Urinary bladder (tissue), 4 donors: ENCODE data around the gene PLB1. TPM values are rescaled to one million over a fixed set of nuclear protein-coding genes. Genes with fewer than 3 reads are reported as not detected.

Experiments used
- DNase-seq: peaks from one replicate; pipeline ENCODE4 v3.0.0-alpha.2; 2015; ENCODE audit errors: extremely low spot score
- H3K27ac ChIP-seq: one replicate; pipeline ENCODE4 v1.5.1; 2013; ENCODE audit warnings: low read depth, mild to moderate bottlenecking, moderate library complexity
- H3K36me3 ChIP-seq: one replicate; pipeline ENCODE4 v1.6.1; 2013; ENCODE audit warnings: mild to moderate bottlenecking, moderate library complexity; ENCODE audit not compliant: insufficient read depth
- H3K4me1 ChIP-seq: one replicate; pipeline ENCODE4 v1.6.1; 2013; ENCODE audit warnings: mild to moderate bottlenecking, moderate library complexity; ENCODE audit not compliant: insufficient read depth
- H3K4me3 ChIP-seq: one replicate; pipeline ENCODE4 v1.5.1; 2013; ENCODE audit warnings: low read depth, low read length
- WGBS: extraction: QIAGEN DNeasy Blood & Tissue Kit; methylation state at CpG from one replicate; pipeline ENCODE4 v1.1.7; 2013; 5-methylcytosine and 5-hydroxymethylcytosine counted together
- polyA plus RNA-seq: library from polyadenylated mRNA; stranded (reverse); fragments of 200-250 nt; gene quantifications from one replicate; pipeline ENCODE4 v1.2.3, GENCODE V29; 2013
- total RNA-seq: library from RNA; depleted of rRNA; stranded (reverse); fragments of >200 nt; gene quantifications from one replicate; pipeline ENCODE4 v1.2.3, GENCODE V29; 2014
- donor health status: healthy with polysubstance abuse.
- donor health status: healthy.

The PLB1 gene
- total and polyA plus RNA-seq, 2 donors: 4.7 to 5.0 TPM

DNA sequence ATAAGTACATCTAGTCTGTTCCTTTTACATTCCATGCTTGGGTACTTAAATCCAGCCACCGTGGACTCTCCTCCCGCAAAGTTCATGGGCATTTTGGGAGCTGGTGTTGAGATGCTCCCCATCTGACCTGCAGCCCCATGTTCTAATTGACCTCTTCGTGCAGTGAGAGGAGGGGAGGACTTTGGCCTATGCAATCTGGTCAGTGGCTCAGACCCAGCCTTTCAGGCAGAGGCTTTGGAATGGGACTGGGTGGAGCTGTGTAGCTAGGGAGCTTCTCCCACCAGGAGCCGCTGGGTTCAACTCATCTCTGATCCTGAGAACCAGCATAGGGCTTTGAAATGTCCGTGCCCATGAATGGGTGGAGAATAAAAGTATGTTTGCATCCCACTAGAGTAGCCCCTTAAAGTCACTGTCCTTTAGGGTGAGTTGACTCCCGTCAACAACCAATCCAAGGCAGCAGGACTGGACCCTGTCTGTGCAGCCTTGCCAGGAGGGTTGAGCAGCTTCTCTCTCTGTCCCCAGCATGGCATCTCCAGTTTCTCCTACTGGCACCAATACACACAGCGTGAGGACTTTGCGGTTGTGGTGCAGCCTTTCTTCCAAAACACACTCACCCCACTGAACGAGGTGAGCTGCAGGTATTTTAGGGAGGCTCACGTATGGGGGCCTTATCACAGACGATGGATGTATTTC, 135.8 kb downstream of the PLB1 start:
- DNase-seq: no peak
- Histone ChIP-seq H3K27ac (peak overlapping the region; percentile 3), H3K4me3 (no peak overlapping the region), H3K36me3 (no peaks in the 10 kb centered on the region), H3K4me1 (no peaks in the 10 kb centered on the region)
- 89% methylated on average over 11 of the region's 11 CpGs for WGBS

DNA sequence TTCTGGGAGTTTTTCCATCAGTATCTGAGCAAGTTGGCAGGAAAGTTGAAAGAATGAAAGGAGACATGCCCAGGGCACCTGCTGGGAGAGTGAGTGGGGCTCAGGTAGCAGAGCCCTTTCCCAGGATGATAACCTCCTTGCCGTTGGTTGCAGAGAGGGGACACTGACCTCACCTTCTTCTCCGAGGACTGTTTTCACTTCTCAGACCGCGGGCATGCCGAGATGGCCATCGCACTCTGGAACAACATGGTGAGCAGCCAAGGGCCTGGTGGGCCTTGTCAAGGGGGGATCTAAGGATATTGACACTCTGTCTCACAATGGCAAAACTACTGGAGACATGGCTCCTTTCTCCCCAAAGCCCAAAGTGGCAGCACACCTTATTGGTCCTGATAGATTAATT, 136.9 kb downstream of the PLB1 start:
- Histone ChIP-seq H3K4me1 (no peaks in the 10 kb centered on the region), H3K4me3 (no peak overlapping the region), H3K36me3 (no peaks in the 10 kb centered on the region), H3K27ac (no peak overlapping the region)
- no peak for DNase-seq
- 87% methylated on average over 6 of the region's 6 CpGs for WGBS

DNA sequence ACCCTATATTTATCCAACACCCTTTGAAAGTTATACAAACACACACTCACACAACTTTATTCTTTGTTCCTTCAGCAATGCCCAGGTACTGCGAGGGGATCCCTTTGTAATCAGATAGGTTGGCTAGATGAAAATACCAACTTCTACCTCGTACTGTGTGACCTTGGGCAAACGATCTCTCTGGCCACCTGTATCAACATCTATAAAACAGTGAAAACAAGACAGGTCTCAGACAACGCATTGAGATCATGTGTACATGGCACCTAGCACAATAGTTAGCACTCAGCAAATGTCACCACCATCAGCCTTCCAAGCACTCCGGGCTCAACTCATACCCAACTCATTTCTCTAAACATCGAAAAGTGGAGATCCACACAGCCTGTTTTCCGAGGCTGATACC, 137.3 kb downstream of the PLB1 start:
- no peak for DNase-seq
- Histone ChIP-seq H3K4me1 (no peaks in the 10 kb centered on the region), H3K4me3 (no peak overlapping the region), H3K27ac (no peak overlapping the region), H3K36me3 (no peaks in the 10 kb centered on the region)
- WGBS: 76% methylated on average over 7 of the region's 7 CpGs

DNA sequence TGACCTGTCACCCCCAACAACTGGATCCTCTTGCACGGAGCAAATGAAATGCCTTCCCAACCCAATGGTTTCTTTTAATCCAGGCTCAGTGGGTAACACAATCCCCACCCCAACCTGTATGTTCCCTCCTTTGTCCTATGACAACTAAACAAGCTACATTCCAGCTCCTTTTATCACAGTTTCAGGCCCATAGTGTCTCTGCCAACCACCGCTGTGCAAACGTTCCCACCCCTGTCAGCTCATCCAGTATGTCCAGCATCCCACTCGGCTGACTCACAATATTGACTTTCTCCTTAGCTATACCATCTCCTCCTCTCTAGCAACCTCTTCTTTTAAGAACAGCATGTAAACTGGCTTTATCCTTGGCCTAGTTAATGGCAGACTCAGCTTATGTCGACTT, 137.9 kb downstream of the PLB1 start:
- DNase-seq: no peak
- WGBS: 56% methylated on average over 5 of the region's 5 CpGs
- Histone ChIP-seq H3K36me3 (no peaks in the 10 kb centered on the region), H3K27ac (no peak overlapping the region), H3K4me1 (no peaks in the 10 kb centered on the region), H3K4me3 (no peak overlapping the region)

DNA sequence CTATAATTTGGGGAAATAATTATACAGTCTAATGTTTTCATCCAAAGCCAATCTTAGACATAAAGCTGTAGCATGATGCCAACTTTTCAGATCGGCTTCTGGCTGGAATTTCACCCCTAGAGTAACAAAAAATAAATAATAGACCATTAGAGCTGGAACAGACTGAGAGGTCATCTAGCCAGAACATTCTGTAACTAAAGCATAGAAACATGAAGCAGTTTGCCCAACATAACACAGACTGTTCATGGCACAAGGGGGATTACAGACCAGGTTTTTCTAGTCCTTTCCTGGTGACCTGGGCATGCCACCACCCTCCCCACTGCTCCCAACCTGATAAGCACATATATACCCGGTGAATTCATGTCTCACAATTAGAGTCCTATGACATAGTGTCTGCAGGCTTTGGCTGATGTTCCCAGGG, 139.3 kb downstream of the PLB1 start:
- Histone ChIP-seq H3K36me3 (no peaks in the 10 kb centered on the region), H3K4me3 (no peak overlapping the region), H3K27ac (no peak overlapping the region), H3K4me1 (no peaks in the 10 kb centered on the region)
- no peak for DNase-seq
- 23% methylated on average over 2 of the region's 2 CpGs for WGBS

DNA sequence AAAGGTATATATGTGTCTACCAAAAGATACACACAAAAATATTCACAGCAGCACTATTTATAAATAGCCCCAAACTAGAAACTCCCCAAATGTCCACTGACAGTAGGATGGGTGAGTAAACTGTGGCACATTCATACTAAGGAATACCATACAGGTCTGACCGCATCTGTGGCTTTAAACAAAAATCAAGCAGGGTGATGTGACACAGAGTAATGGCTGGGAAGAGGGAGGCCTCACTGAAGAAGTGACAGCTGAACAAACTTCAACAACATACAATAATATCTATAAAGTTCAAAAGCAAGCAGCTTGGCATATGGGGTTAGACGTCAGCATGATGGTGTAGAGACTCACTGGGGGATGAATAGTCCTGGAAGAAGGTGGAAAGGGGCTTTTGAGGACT, 140.6 kb downstream of the PLB1 start:
- Histone ChIP-seq H3K4me1 (no peaks in the 10 kb centered on the region), H3K4me3 (no peak overlapping the region), H3K27ac (no peak overlapping the region), H3K36me3 (no peaks in the 10 kb centered on the region)
- 94% methylated on average over 2 of the region's 2 CpGs for WGBS
- DNase-seq: no peak

DNA sequence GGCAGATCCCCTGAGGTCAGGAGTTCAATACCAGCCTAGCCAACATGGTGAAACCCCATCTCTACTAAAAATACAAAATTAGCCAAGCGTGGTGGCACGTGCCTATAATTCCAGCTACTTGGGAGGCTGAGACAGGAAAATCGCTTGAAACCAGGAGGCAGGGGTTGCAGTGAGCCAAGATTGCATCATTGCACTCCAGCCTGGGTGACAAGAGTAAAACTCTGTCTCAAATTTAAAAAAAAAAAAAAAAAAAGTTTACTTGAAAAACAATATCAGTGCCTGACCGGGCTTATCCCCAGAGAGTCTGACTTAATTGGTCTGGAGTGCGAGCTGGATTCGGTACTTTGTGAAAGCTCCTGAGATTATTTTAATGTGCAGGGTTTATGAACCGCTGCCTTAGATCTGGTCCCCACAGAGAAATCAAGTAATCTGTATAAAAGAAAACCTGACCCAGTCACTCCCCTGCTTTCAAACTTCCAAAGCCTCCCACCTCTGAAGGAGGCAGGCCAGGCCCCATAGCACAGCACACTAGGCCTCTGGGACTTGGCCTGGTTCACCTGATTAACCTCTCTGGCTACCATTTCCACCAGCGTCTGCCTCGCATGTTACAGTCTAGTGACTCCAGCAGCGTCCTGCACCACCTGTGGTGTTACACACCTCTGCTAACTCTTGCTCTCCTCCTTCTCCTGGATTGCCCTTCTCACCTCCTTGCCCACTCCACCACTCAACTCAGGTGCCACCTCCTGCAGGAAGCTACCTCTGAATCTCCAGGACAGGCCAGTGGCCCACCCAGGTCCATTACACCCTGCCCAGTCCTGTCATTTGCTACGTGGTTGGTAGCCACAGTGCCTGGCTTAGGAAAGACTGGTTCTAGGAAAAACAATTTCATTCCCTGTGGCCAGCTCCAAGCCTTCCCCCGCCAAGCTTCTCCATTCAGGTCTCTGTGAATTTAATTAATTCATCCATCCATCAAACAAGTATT, 141.5 kb downstream of the PLB1 start:
- Histone ChIP-seq H3K4me3 (no peak overlapping the region), H3K36me3 (no peaks in the 10 kb centered on the region), H3K27ac (peak overlapping the region; percentile 49), H3K4me1 (no peaks in the 10 kb centered on the region)
- no peak for DNase-seq
- 85% methylated on average over 12 of the region's 12 CpGs for WGBS

DNA sequence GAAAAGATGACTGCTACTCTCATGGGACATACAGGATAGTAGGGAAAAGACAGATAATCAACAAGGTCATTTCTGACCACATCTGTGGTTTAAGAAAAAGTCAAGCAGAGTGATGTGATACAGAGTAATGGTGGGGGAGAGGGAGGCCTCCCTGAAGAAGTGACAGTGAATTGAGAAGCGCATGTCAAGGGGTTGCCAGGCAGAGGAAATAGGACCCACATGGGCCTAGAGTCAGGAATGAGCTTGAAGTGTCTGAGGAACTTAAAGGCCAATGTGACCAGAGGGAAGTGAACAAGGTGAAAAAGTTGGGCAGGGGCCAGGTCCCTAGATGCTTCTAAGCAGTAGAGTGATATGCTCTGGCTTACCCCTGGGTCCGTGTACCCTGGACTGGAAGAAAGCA, 142.2 kb downstream of the PLB1 start:
- no peak overlapping the region for H3K27ac ChIP-seq
- no peak overlapping the region for H3K4me3 ChIP-seq
- no peaks in the 10 kb centered on the region for H3K36me3 ChIP-seq
- WGBS: 89% methylated on average over 2 of the region's 2 CpGs
- no peak for DNase-seq
- H3K4me1 ChIP-seq: no peaks in the 10 kb centered on the region

DNA sequence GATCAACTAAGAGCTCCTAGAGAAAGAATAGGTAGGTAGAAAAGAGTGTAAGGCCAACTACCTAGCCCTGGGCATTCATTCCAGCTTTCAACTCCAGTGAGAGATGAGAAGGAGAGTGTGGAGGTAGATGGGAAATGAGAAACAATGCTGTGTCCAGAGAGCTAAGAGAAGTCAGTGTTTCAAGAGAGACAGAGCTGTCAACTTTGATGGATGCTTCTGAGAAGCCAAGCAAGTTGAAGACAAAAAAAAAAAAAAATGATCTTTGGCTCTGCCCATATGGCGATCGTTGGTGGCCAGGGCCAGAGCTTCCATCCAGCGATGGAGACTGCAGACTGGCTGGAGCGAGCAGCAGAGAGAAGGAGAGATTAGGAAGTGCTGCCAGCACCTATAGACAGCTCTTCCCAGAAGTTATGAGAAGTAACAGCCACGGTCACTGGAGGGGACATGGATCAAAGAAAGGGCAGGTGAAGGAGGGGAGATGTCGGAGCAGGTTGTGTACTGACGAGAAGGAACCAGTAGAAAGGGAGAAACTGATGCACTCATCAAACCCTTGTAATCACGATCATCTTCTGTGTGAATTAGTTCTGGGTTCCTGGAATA, 143.3 kb downstream of the PLB1 start:
- 94% methylated on average over 8 of the region's 8 CpGs for WGBS
- DNase-seq: no peak
- H3K36me3 ChIP-seq: no peaks in the 10 kb centered on the region
- no peak overlapping the region for H3K27ac ChIP-seq
- H3K4me1 ChIP-seq: no peaks in the 10 kb centered on the region
- no peak overlapping the region for H3K4me3 ChIP-seq

DNA sequence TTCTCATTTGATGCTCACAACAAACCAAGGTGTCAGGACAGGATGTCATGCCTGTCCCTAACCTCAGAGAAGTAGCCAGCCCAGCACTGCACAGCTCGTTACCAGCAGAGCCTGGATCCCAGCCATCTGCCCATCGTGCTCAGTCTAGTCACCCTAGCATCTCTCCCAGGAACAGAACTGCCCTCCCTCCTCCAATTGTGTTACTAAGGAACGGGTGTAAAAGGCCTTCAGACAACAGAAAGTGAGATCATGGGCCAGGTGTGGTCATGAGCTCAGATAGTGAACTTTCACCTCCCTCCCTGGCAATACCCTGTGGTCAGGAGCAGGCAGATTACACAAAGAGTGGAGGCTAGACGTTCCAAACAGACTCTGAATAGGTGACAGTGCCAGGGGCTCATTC, 144.0 kb downstream of the PLB1 start:
- DNase-seq: no peak
- 47% methylated on average over 4 of the region's 4 CpGs for WGBS
- Histone ChIP-seq H3K36me3 (no peaks in the 10 kb centered on the region), H3K4me3 (no peak overlapping the region), H3K4me1 (no peaks in the 10 kb centered on the region), H3K27ac (no peak overlapping the region)

DNA sequence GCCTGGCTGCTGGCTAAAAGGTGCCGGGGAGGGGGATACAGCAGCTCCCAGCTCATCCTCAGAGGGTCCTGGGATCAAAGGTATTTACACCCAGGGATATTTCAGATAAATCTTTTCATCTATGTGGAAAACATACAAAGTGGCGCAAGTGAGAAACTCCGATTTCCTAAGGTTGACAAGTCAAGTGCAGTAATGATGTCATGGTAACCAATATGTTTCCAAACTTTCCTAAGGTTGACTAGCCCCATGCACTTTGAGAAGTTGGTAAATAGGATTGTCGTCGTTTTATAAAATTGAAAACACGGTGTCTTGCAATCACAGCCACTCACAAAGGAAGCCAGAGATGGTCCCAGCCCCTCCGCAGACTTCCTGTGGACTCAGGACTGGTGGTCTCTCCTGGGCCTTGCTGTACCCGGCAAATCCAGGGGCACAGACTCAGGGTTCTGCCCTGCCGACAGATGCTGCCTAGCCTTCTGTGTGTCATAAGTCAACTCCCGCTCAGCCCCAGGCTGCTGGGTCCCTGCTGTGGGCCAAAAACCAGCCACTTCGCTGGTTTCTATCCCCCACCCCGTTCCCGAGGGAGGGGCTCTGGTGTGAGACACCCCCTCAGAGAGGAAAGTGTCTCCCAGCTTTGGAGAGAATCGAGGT, 144.5 kb downstream of the PLB1 start:
- WGBS: 90% methylated on average over 14 of the region's 14 CpGs
- Histone ChIP-seq H3K4me1 (no peaks in the 10 kb centered on the region), H3K27ac (no peak overlapping the region), H3K4me3 (no peak overlapping the region), H3K36me3 (no peaks in the 10 kb centered on the region)
- no peak for DNase-seq

DNA sequence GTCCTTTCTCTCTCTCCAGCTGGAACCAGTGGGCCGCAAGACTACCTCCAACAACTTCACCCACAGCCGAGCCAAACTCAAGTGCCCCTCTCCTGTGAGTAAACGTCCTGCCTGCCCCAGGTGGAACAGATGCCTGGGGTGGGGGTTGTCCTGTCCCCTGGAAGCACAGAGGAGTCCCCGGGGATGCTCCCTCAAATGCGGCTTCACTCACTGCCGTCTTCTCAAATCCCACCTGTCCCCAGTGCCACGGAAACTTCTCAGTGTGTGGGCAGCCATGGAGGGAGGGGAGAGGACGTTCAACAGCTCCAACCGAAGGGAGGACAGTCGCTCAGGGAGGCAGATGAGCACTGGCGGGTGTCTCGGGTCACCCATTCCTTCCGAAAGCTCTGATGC, 145.0 kb downstream of the PLB1 start:
- DNase-seq: no peak
- H3K36me3 ChIP-seq: no peaks in the 10 kb centered on the region
- H3K27ac ChIP-seq: no peak overlapping the region
- 93% methylated on average over 13 of the region's 13 CpGs for WGBS
- H3K4me1 ChIP-seq: no peaks in the 10 kb centered on the region
- no peak overlapping the region for H3K4me3 ChIP-seq

DNA sequence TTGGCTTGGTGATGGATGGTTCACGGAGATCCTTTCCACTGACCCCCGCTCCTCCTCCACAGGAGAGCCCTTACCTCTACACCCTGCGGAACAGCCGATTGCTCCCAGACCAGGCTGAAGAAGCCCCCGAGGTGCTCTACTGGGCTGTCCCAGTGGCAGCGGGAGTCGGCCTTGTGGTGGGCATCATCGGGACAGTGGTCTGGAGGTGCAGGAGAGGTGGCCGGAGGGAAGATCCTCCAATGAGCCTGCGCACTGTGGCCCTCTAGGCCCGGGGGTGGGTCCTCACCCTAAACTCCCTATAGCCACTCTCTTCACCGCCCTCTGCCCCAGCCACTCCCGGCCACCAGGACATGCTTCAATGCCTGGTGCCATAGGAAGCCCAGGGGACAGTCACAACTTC, 146.9 kb downstream of the PLB1 start:
- 95% methylated on average over 13 of the region's 13 CpGs for WGBS
- H3K4me3 ChIP-seq: no peak overlapping the region
- no peaks in the 10 kb centered on the region for H3K4me1 ChIP-seq
- H3K36me3 ChIP-seq: no peaks in the 10 kb centered on the region
- DNase-seq: no peak
- H3K27ac ChIP-seq: no peak overlapping the region
